Measurements from ENCODE around the gene EDAR. TPM values are rescaled to one million over a fixed set of nuclear protein-coding genes. Genes with fewer than 3 reads are reported as not detected.

Gene EDAR
- total and polyA plus RNA-seq, 9 of the 15 experiments (the other 6 are each of a cell fraction or from before 2014, with no cell fraction given): 0.01 TPM; not detected in 8

- 0% methylated on average over 3 of the region's 3 CpGs for WGBS (ENCODE audit: insufficient coverage, low coverage, missing lambda C conversion rate)
- Histone ChIP-seq H3K9ac (ENCODE audit: insufficient read depth in 1 of 2, low read depth in 2 of 2, low read length in 2 of 2) (no peak overlapping the region), H4K20me1 (replicated peaks; ENCODE audit: control insufficient read depth, insufficient read depth, low read length) (no peaks in the 10 kb centered on the region), H3K9me1 (ENCODE audit: control insufficient read depth, insufficient read depth, low read length) (no peaks in the 10 kb centered on the region), H3K36me3 (ENCODE audit: control insufficient read depth, insufficient read depth, low read length) (no peaks in the 10 kb centered on the region), H3K4me2 (ENCODE audit: insufficient read depth, low read length) (no peak overlapping the region), H3K27ac (ENCODE audit: extremely low read depth, low read depth, low read length) (no peak overlapping the region), H3K4me3 (no peak overlapping the region), H3K4me1 (replicated peaks in 1 of 2; ENCODE audit: control insufficient read depth in 2 of 2, insufficient read depth in 2 of 2, low read length in 2 of 2) (no peaks in the 10 kb centered on the region), H3K27me3 (ENCODE audit: control insufficient read depth in 2 of 2, insufficient read depth in 2 of 2, low read length in 2 of 2) (0 out of 5 replicates have a peak, but pooled peaks cover 0 to 5% of the 10 kb centered on the region in 2 experiments), H3K9me3 (replicated peaks; ENCODE audit: control insufficient read depth, insufficient read depth, low read depth, low read length) (no peaks in the 10 kb centered on the region), H2AFZ (ENCODE audit: low read depth, low read length) (no peak overlapping the region), H3K79me2 (ENCODE audit: control insufficient read depth, insufficient read depth, low read length) (no peaks in the 10 kb centered on the region)
- DNase-seq (ENCODE audit: extremely low read depth in 1 of 4, low spot score in 3 of 4) (no peak), ATAC-seq (no peak), FAIRE-seq (no peak)
- TF ChIP-seq ZNF592 (IDR thresholded peaks at IDR 0.05) (no peak), PYGO2 (tag; IDR thresholded peaks at IDR 0.05) (no peak), PCBP2 (IDR thresholded peaks at IDR 0.05; ENCODE audit: low read depth, low read length, poor library complexity, severe bottlenecking) (no peak)
- ChIA-PET POLR2A (interaction anchor here (0.7 to 1.4 kb wide), 2 partner anchors 10 to 312 kb away, joined by 3 read pairs; no protein-coding TSS in a partner anchor), CTCF (ENCODE audit: low intra/inter-chr PET ratio) (no interaction called here)
- in situ Hi-C loops (cut with MboI) (no loop called here), intact Hi-C loops (cut with micrococcal nuclease) (no loop called here)
- BruUV-seq (replicated peaks): no TSS peak
Measured at GRCh38 chr2:108894766-108895165, 94.3 kb downstream of the EDAR start.

Measured in K562 (cell line).